Upper lobe of left lung (tissue), 6 donors: ENCODE data around the gene GPR108. TPM values are rescaled to one million over a fixed set of nuclear protein-coding genes. Genes with fewer than 3 reads are reported as not detected.

Source experiments
- ATAC-seq, 2 donors: fragments of 200-7000 bp; cut with Tn5 transposase; one replicate each; pipeline ENCODE4 v1.9.1; 2022; ENCODE audit warnings: mild to moderate bottlenecking in 2 of 2, moderate library complexity in 2 of 2; ENCODE audit not compliant: low FRiP score in 2 of 2
- DNase-seq, 2 donors: peaks; one replicate each; pipeline ENCODE4 v3.0.0-alpha.2; 2019 to 2020
- H3K27ac ChIP-seq, 4 donors: fragments of 200-600 bp; sonication (generic); one replicate each; pipeline ENCODE4 v1.5.1; 2016 to 2019
- H3K27me3 ChIP-seq, 4 donors: fragments of 200-600 bp; sonication (generic); one replicate each; pipeline ENCODE4 v1.5.1; 2017 to 2019
- H3K36me3 ChIP-seq, 4 donors: fragments of 200-600 bp; sonication (generic); one replicate each; pipeline ENCODE4 v1.5.1; 2016 to 2019
- H3K4me1 ChIP-seq, 4 donors: fragments of 200-600 bp; sonication (generic); one replicate each; pipeline ENCODE4 v1.5.1; 2018 to 2019
- H3K4me3 ChIP-seq, 4 donors: fragments of 200-600 bp; sonication (generic); one replicate each; pipeline ENCODE4 v1.5.1; 2017 to 2019; ENCODE audit warnings: mild to moderate bottlenecking in 2 of 4, moderate library complexity in 1 of 4
- H3K9me3 ChIP-seq, 4 donors: fragments of 200-600 bp; sonication (generic); one replicate each; pipeline ENCODE4 v1.5.1; 2018 to 2019
- CTCF ChIP-seq, 6 experiments: fragments of 450-650 bp in 4 of 6; fragments of 200-600 bp in 2 of 6; sonication (generic) in 2 of 6; IDR thresholded peaks; one replicate each; pipeline ENCODE4 v1.5.1; 2016 to 2019; ENCODE audit warnings: antibody characterized with exemption in 6 of 6
- EP300 ChIP-seq, 4 donors: sonication (generic); formaldehyde crosslinking; IDR thresholded peaks; one replicate each; pipeline ENCODE4 v1.5.1; 2017; ENCODE audit warnings: antibody characterized with exemption in 4 of 4, control low read depth in 2 of 4
- POLR2A ChIP-seq, 4 donors: fragments of 450-650 bp; IDR thresholded peaks; one replicate each; pipeline ENCODE4 v1.5.1; 2016 to 2017; ENCODE audit warnings: antibody characterized with exemption in 4 of 4, mild to moderate bottlenecking in 2 of 4
- POLR2AphosphoS5 ChIP-seq, 2 donors: sonication (generic); formaldehyde crosslinking; IDR thresholded peaks; one replicate each; pipeline ENCODE4 v1.5.1; 2017; ENCODE audit warnings: antibody characterized with exemption in 2 of 2
- WGBS, 2 donors: methylation state at CpG; one replicate each; pipeline ENCODE4 v1.1.5; 2017 to 2018; 5-methylcytosine and 5-hydroxymethylcytosine counted together
- total RNA-seq, 6 donors: library from RNA; depleted of rRNA in 4 of 6; stranded (reverse); fragments of >200 nt in 4 of 6; gene quantifications; one replicate each; pipeline versions ENCODE4 v1.1.0 to v1.2.1, GENCODE V29; 2016 to 2021
- donor health status: DM: no; HTN: no; CAD: no; lungs with moderate emphysema.
- donor health status: DM: no; HTN: yes; CAD: no; lungs with severe emphysema.

GPR108 gene
- total RNA-seq, 6 donors from 2014 or later, result 51.6 to 105 (median 69.0) TPM

- H3K27ac ChIP-seq, result no peak overlapping the region
- WGBS, 2 donors, result 78 to 82% methylated on average over 4 of the region's 4 CpGs
- H3K27me3 ChIP-seq, result no peaks in the 10 kb centered on the region
- no peak overlapping the region for H3K4me3 ChIP-seq
- H3K36me3 ChIP-seq, result peaks cover 0 to 17% (median under 1%) of the 10 kb centered on the region in 4 donors
- TF ChIP-seq POLR2A (IDR thresholded peaks at IDR 0.05) (no peak), CTCF (IDR thresholded peaks at IDR 0.05) (no peak), EP300 (IDR thresholded peaks at IDR 0.05) (no peak), POLR2AphosphoS5 (IDR thresholded peaks at IDR 0.05) (no peak)
- ATAC-seq, result no peak
- no peaks in the 10 kb centered on the region for H3K9me3 ChIP-seq
- DNase-seq, result no peak
- H3K4me1 ChIP-seq, result peaks cover 12 to 24% (median 19%) of the 10 kb centered on the region in 4 donors
Measured at GRCh38 chr19:6717441-6717971, 19.9 kb downstream of the GPR108 start.

- no peak overlapping the region for H3K4me3 ChIP-seq
- no peak for ATAC-seq
- TF ChIP-seq POLR2AphosphoS5 (IDR thresholded peaks at IDR 0.05) (no peak), CTCF (IDR thresholded peaks at IDR 0.05) (no peak), EP300 (IDR thresholded peaks at IDR 0.05) (no peak), POLR2A (IDR thresholded peaks at IDR 0.05) (no peak)
- H3K27me3 ChIP-seq, result no peaks in the 10 kb centered on the region
- WGBS, 2 donors, result 71 to 73% methylated on average over 7 to 10 of the region's 10 CpGs
- peaks cover 0 to 20% (median 2%) of the 10 kb centered on the region in 4 donors for H3K36me3 ChIP-seq
- no peak overlapping the region for H3K27ac ChIP-seq
- H3K9me3 ChIP-seq, result no peaks in the 10 kb centered on the region
- no peak for DNase-seq
- H3K4me1 ChIP-seq, result peaks cover 10 to 20% (median 16%) of the 10 kb centered on the region in 4 donors
Measured at GRCh38 chr19:6717036-6717435, 20.3 kb downstream of the GPR108 start.

- peaks cover 7 to 15% (median 13%) of the 10 kb centered on the region in 4 donors for H3K4me1 ChIP-seq
- DNase-seq (no peak), ATAC-seq (no peak)
- no peaks in the 10 kb centered on the region for H3K9me3 ChIP-seq
- peaks cover 0 to 24% (median 6%) of the 10 kb centered on the region in 4 donors for H3K36me3 ChIP-seq
- no peaks in the 10 kb centered on the region for H3K27me3 ChIP-seq
- H3K4me3 ChIP-seq, result no peak overlapping the region
- 59 to 72% methylated on average over 6 of the region's 6 CpGs for WGBS, 2 donors
- no peak overlapping the region for H3K27ac ChIP-seq
- TF ChIP-seq POLR2A (IDR thresholded peaks at IDR 0.05), result no peak
- TF ChIP-seq CTCF (IDR thresholded peaks at IDR 0.05), result no peak
- no peak for TF ChIP-seq POLR2AphosphoS5 (IDR thresholded peaks at IDR 0.05)
- TF ChIP-seq EP300 (IDR thresholded peaks at IDR 0.05), result no peak
Measured at GRCh38 chr19:6716610-6716970, 20.8 kb downstream of the GPR108 start.

- peaks cover 0 to under 1% (median 0%) of the 10 kb centered on the region in 4 donors for H3K4me1 ChIP-seq
- H3K9me3 ChIP-seq, result no peaks in the 10 kb centered on the region
- no peak for DNase-seq
- H3K27ac ChIP-seq, result no peak overlapping the region
- H3K27me3 ChIP-seq, result no peaks in the 10 kb centered on the region
- H3K4me3 ChIP-seq, result no peak overlapping the region
- WGBS, 2 donors, result 89 to 91% methylated on average over 11 of the region's 11 CpGs
- no peak for ATAC-seq
- H3K36me3 ChIP-seq, result peaks cover 0 to 31% (median 12%) of the 10 kb centered on the region in 4 donors
- TF ChIP-seq CTCF (IDR thresholded peaks at IDR 0.05), result no peak
- TF ChIP-seq EP300 (IDR thresholded peaks at IDR 0.05), result no peak
- TF ChIP-seq POLR2A (IDR thresholded peaks at IDR 0.05), result no peak
- no peak for TF ChIP-seq POLR2AphosphoS5 (IDR thresholded peaks at IDR 0.05)
Measured at GRCh38 chr19:6714749-6715555, 22.4 kb downstream of the GPR108 start.
